ENCODE results near the gene SND1.
"Not testable (repeated sequence)": the region's sequence is repeated elsewhere in the genome, so short reads cannot be mapped to it uniquely, and the experiment has no call there.

Gene SND1

GRCh38 chr7:127901895-127902703, 250.1 kb downstream of the SND1 start:
- no peak for DNase-seq (ENCODE audit: low read depth in 1 of 2, low spot score in 1 of 2)

- DNase-seq (ENCODE audit: low read depth in 1 of 2, low spot score in 1 of 2): not testable (repeated sequence)
Observed at GRCh38 chr7:127902753-127903152, 250.8 kb downstream of the SND1 start.

GRCh38 chr7:127903892-127904669, 252.1 kb downstream of the SND1 start:
- no peak for DNase-seq (ENCODE audit: low read depth in 1 of 2, low spot score in 1 of 2)

- no peak for DNase-seq (ENCODE audit: low read depth in 1 of 2, low spot score in 1 of 2)
Observed at GRCh38 chr7:127904670-127904985, 252.6 kb downstream of the SND1 start.

GRCh38 chr7:127905021-127905420, 253.0 kb downstream of the SND1 start:
- DNase-seq (ENCODE audit: low read depth in 1 of 2, low spot score in 1 of 2): no peak

- DNase-seq (ENCODE audit: low read depth in 1 of 2, low spot score in 1 of 2): no peak
Observed at GRCh38 chr7:127905491-127906330, 253.7 kb downstream of the SND1 start.

GRCh38 chr7:127907110-127908040, 255.4 kb downstream of the SND1 start:
- no peak for DNase-seq (ENCODE audit: low read depth in 1 of 2, low spot score in 1 of 2)

GRCh38 chr7:127908430-127909258, 256.6 kb downstream of the SND1 start:
- no peak for DNase-seq (ENCODE audit: low read depth in 1 of 2, low spot score in 1 of 2)

GRCh38 chr7:127909424-127910152, 257.6 kb downstream of the SND1 start:
- no peak for DNase-seq (ENCODE audit: low read depth in 1 of 2, low spot score in 1 of 2)

- no peak for DNase-seq (ENCODE audit: low read depth in 1 of 2, low spot score in 1 of 2)
Observed at GRCh38 chr7:127910670-127911069, 258.7 kb downstream of the SND1 start.

- DNase-seq (ENCODE audit: low read depth in 1 of 2, low spot score in 1 of 2): no peak
Observed at GRCh38 chr7:127911968-127912511, 260.0 kb downstream of the SND1 start.

GRCh38 chr7:127912901-127913300, 260.9 kb downstream of the SND1 start:
- DNase-seq (ENCODE audit: low read depth in 1 of 2, low spot score in 1 of 2): no peak

GRCh38 chr7:127913686-127914085, 261.7 kb downstream of the SND1 start:
- DNase-seq (ENCODE audit: low read depth in 1 of 2, low spot score in 1 of 2): no peak

- DNase-seq (ENCODE audit: low read depth in 1 of 2, low spot score in 1 of 2): no peak
Observed at GRCh38 chr7:127914693-127915092, 262.7 kb downstream of the SND1 start.

- no peak for DNase-seq (ENCODE audit: low read depth in 1 of 2, low spot score in 1 of 2)
Observed at GRCh38 chr7:127916735-127917134, 264.7 kb downstream of the SND1 start.

- DNase-seq (ENCODE audit: low read depth in 1 of 2, low spot score in 1 of 2): no peak
Observed at GRCh38 chr7:127918130-127918529, 266.1 kb downstream of the SND1 start.

- no peak for DNase-seq (ENCODE audit: low read depth in 1 of 2, low spot score in 1 of 2)
Observed at GRCh38 chr7:127920787-127921438, 268.9 kb downstream of the SND1 start.

- DNase-seq (ENCODE audit: low read depth in 1 of 2, low spot score in 1 of 2): no peak
Observed at GRCh38 chr7:127922656-127923055, 270.7 kb downstream of the SND1 start.

All from stimulated activated CD4-positive, alpha-beta T cell treated with anti-CD3 and anti-CD28 coated beads, Interleukin-15, amount 100 ng/mL, for 1 hour (primary cell).